Measurements from ENCODE around the gene LEMD3.
A peak's percentile ranks its signal among the peaks of the same experiment; 100 is the strongest.

Gene LEMD3

DNA sequence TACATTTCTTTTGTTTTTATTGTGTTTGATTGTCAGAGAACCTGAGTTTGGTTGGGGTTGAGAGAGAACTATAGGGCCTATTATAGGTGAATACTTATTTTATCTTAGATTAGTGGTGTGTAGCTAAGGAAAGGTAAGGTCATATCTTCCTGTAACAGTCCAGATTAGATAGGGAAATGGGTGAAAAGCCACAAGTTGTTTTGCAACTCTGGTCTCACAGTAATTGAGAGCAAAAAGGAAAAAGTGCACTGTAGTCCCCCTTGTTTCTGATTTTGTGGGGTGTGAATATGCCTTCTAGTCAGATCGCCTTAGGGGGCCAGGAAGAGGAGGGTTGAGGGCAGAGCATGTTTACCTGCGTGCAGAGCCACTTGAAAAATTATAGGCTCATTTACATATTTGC lies 118.0 kb downstream of the LEMD3 start:
- Histone ChIP-seq H3K4me2 (ENCODE audit: low read depth, low read length, poor library complexity, severe bottlenecking) (peak overlapping the region; percentile 58), H3K9ac (ENCODE audit: low read depth, low read length, poor library complexity, severe bottlenecking) (no peak overlapping the region), H3K79me2 (ENCODE audit: insufficient read depth, low read length) (peaks cover 96% of the 10 kb centered on the region), H3K36me3 (ENCODE audit: insufficient read depth, low read length) (no peaks in the 10 kb centered on the region; the same call in 1 of the 2 replicates), H3K9me2 (replicated peaks; ENCODE audit: low read depth, low read length) (no peaks in the 10 kb centered on the region), H2AFZ (ENCODE audit: low read length) (no peak overlapping the region), H3K27me3 (ENCODE audit: insufficient read depth, low read length, poor library complexity, severe bottlenecking) (no peaks in the 10 kb centered on the region), H3K4me1 (ENCODE audit: insufficient read depth, low read length, poor library complexity, severe bottlenecking) (peaks cover 49% of the 10 kb centered on the region), H3K9me3 (ENCODE audit: insufficient read depth, low read depth, low read length) (no peaks in the 10 kb centered on the region), H3K4me3 (ENCODE audit: low read length, poor library complexity, severe bottlenecking) (peak overlapping the region; percentile 34), H4K20me1 (ENCODE audit: insufficient read depth, low read length, poor library complexity, severe bottlenecking) (peaks cover 92% of the 10 kb centered on the region), H3F3A (ENCODE audit: low read depth) (peaks cover 3% of the 10 kb centered on the region; the same call in 1 of the 2 replicates)
- TF ChIP-seq EZH2phosphoT487 (IDR thresholded peaks at IDR 0.05; ENCODE audit: borderline replicate concordance) = no peak
- TF ChIP-seq, protein P1, sequence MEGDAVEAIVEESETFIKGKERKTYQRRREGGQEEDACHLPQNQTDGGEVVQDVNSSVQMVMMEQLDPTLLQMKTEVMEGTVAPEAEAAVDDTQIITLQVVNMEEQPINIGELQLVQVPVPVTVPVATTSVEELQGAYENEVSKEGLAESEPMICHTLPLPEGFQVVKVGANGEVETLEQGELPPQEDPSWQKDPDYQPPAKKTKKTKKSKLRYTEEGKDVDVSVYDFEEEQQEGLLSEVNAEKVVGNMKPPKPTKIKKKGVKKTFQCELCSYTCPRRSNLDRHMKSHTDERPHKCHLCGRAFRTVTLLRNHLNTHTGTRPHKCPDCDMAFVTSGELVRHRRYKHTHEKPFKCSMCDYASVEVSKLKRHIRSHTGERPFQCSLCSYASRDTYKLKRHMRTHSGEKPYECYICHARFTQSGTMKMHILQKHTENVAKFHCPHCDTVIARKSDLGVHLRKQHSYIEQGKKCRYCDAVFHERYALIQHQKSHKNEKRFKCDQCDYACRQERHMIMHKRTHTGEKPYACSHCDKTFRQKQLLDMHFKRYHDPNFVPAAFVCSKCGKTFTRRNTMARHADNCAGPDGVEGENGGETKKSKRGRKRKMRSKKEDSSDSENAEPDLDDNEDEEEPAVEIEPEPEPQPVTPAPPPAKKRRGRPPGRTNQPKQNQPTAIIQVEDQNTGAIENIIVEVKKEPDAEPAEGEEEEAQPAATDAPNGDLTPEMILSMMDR (conservative IDR thresholded peaks at IDR 0.05; ENCODE audit: low read length) = no peak

DNA sequence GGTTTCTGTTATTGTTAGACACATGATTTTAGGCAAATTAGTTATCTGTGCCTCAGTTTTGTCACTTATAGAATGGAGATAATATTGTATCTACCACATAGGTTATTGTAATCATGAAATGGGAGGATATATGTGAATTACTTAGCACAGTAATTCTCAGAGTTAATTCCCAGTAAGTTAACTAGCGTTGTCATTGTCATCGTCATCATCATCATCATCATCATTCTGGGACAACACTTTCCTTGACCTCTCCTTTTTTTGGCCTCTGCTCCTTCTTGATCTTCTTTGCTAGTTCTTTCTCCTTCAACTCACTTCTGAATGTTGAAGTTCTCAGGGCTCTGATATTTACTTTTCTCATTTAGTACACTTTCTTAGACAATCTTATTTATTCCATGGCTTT lies 122.9 kb downstream of the LEMD3 start:
- Histone ChIP-seq H3K79me2 (ENCODE audit: insufficient read depth, low read length) (peaks cover 97% of the 10 kb centered on the region), H3K9me2 (replicated peaks; ENCODE audit: low read depth, low read length) (no peaks in the 10 kb centered on the region), H3K4me2 (ENCODE audit: low read depth, low read length, poor library complexity, severe bottlenecking) (no peak overlapping the region), H2AFZ (ENCODE audit: low read length) (no peak overlapping the region), H4K20me1 (ENCODE audit: insufficient read depth, low read length, poor library complexity, severe bottlenecking) (peaks cover 89% of the 10 kb centered on the region), H3K27me3 (ENCODE audit: insufficient read depth, low read length, poor library complexity, severe bottlenecking) (no peaks in the 10 kb centered on the region), H3F3A (ENCODE audit: low read depth) (peaks cover 1% of the 10 kb centered on the region; the same call in 1 of the 2 replicates), H3K9ac (ENCODE audit: low read depth, low read length, poor library complexity, severe bottlenecking) (no peak overlapping the region), H3K4me1 (ENCODE audit: insufficient read depth, low read length, poor library complexity, severe bottlenecking) (peaks cover 28% of the 10 kb centered on the region), H3K9me3 (ENCODE audit: insufficient read depth, low read depth, low read length) (no peaks in the 10 kb centered on the region), H3K36me3 (ENCODE audit: insufficient read depth, low read length) (no peaks in the 10 kb centered on the region; the same call in 1 of the 2 replicates), H3K4me3 (ENCODE audit: low read length, poor library complexity, severe bottlenecking) (no peak overlapping the region)
- TF ChIP-seq, protein P1 (conservative IDR thresholded peaks at IDR 0.05; ENCODE audit: low read length) = no peak
- no peak for TF ChIP-seq EZH2phosphoT487 (IDR thresholded peaks at IDR 0.05; ENCODE audit: borderline replicate concordance)

DNA sequence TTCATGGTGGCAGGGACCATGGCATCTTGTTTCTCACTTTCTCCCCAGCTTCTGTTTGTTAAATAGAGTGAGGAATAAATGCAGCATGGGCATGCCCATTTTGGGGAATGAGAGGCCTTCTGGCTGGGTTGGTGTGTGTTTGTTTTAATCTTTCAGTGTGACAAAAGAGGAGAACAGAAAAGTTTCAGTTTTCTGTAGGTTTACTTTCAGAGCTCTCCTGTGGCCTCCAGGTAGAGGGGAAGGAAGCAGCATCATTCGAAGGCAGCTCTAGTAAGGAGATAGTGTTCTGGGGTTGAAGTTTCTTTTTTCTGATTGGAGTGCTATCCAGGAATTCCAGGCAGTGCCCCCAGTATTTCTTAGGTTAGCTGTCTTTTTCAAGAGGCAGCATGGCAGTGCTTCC lies 124.4 kb downstream of the LEMD3 start:
- no peak for TF ChIP-seq EZH2phosphoT487 (IDR thresholded peaks at IDR 0.05; ENCODE audit: borderline replicate concordance)
- TF ChIP-seq, protein P1 (conservative IDR thresholded peaks at IDR 0.05; ENCODE audit: low read length) = no peak
- Histone ChIP-seq H3K79me2 (ENCODE audit: insufficient read depth, low read length) (peaks cover 97% of the 10 kb centered on the region), H3K4me3 (ENCODE audit: low read length, poor library complexity, severe bottlenecking) (no peak overlapping the region), H3F3A (ENCODE audit: low read depth) (no peaks in the 10 kb centered on the region), H3K27me3 (ENCODE audit: insufficient read depth, low read length, poor library complexity, severe bottlenecking) (no peaks in the 10 kb centered on the region), H3K4me2 (ENCODE audit: low read depth, low read length, poor library complexity, severe bottlenecking) (peak overlapping the region; percentile 8), H4K20me1 (ENCODE audit: insufficient read depth, low read length, poor library complexity, severe bottlenecking) (peaks cover 89% of the 10 kb centered on the region), H3K9me2 (replicated peaks; ENCODE audit: low read depth, low read length) (no peaks in the 10 kb centered on the region), H3K4me1 (ENCODE audit: insufficient read depth, low read length, poor library complexity, severe bottlenecking) (peaks cover 21% of the 10 kb centered on the region), H3K36me3 (ENCODE audit: insufficient read depth, low read length) (no peaks in the 10 kb centered on the region; the same call in 1 of the 2 replicates), H3K9me3 (ENCODE audit: insufficient read depth, low read depth, low read length) (no peaks in the 10 kb centered on the region), H2AFZ (ENCODE audit: low read length) (no peak overlapping the region), H3K9ac (ENCODE audit: low read depth, low read length, poor library complexity, severe bottlenecking) (no peak overlapping the region)
